HCT116 (cell line): ENCODE measurements around the gene YWHAQ. TPM values are rescaled to one million over a fixed set of nuclear protein-coding genes. Genes with fewer than 3 reads are reported as not detected.

ENCODE experiments used
- ATAC-seq: fragments of 200-7000 bp; cut with Tn5 transposase; 2 replicates; pipeline ENCODE4 v1.9.1; 2020; ENCODE audit warnings: mild to moderate bottlenecking, moderate library complexity
- BruUV-seq: library from RNA; stranded (reverse); fragments of 400-500 nt; replicated peaks from 2 replicates; lab custom pipeline; 2021; lab: Mats Ljungman, UMichigan
- CTCF ChIA-PET: fragments of 300-600 bp; sonication (Branson Sonifier 250); formaldehyde crosslinking; loops from one replicate; lab custom pipeline; 2021; ENCODE audit warnings: antibody characterized with exemption; lab: Charles Lee
- POLR2A ChIA-PET: fragments of 300-600, 350-600 bp; sonication (Branson Sonifier 250); formaldehyde crosslinking; loops from one replicate; lab custom pipeline; 2021; ENCODE audit warnings: antibody characterized with exemption; lab: Charles Lee
- RAD21 ChIA-PET, 2 experiments: fragments of 300-600 bp; sonication (Branson Sonifier 250); formaldehyde crosslinking; loops; one replicate each; lab custom pipeline; 2023; ENCODE audit warnings: low total read pairs in 2 of 2; ENCODE audit not compliant: uncharacterized antibody in 2 of 2, unreplicated experiment in 2 of 2, low non-redundant PET in 1 of 2; lab: Charles Lee
- DNase-seq: peaks from one replicate; pipeline ENCODE4 v3.0.0-alpha.2; 2010; ENCODE audit warnings: low read depth, low spot score
- H2AFZ ChIP-seq: fragments of 200-600 bp; shearing (Covaris generic), sonication (generic); 2 replicates; pipeline ENCODE4 v1.6.1; 2017; ENCODE audit warnings: low read depth, mixed run types, mixed read lengths, antibody characterized with exemption, low read length; ENCODE audit not compliant: poor library complexity, severe bottlenecking
- H3K27ac ChIP-seq: 2 replicates; pipeline ENCODE4 v1.5.1; 2012; ENCODE audit warnings: low read depth, low read length
- H3K27me3 ChIP-seq: fragments of 200-600 bp; sonication (generic); 2 replicates; pipeline ENCODE4 v1.6.1; 2016; ENCODE audit warnings: mixed run types, low read length, mixed read lengths; ENCODE audit not compliant: insufficient read depth
- H3K36me3 ChIP-seq, 2 experiments: fragments of 200-500 bp in 1 of 2; fragments of 200-600 bp in 1 of 2; sonication (Bioruptor generic) in 1 of 2; sonication (generic) in 1 of 2; 2 replicates each; pipeline versions ENCODE4 v1.5.1 to v1.6.1; 2014 to 2016; ENCODE audit warnings: low read length in 2 of 2, inconsistent platforms in 1 of 2, mixed read lengths in 1 of 2, mixed run types in 1 of 2; ENCODE audit not compliant: insufficient read depth in 2 of 2, control insufficient read depth in 1 of 2
- H3K4me1 ChIP-seq, 2 experiments: fragments of 200-600 bp in 1 of 2; sonication (generic) in 1 of 2; 2 replicates each; pipeline versions ENCODE4 v1.5.1 to v1.6.1; 2012 to 2017; ENCODE audit warnings: low read length in 2 of 2, inconsistent platforms in 1 of 2, mild to moderate bottlenecking in 1 of 2, mixed read lengths in 1 of 2, mixed run types in 1 of 2, moderate library complexity in 1 of 2; ENCODE audit not compliant: insufficient read depth in 2 of 2, control insufficient read depth in 1 of 2
- H3K4me2 ChIP-seq: fragments of 200-600 bp; sonication (generic); 2 replicates; pipeline ENCODE4 v1.6.1; 2017; ENCODE audit warnings: mixed run types, low read length, mixed read lengths
- H3K4me3 ChIP-seq, 2 experiments: fragments of 200-600 bp in 1 of 2; sonication (generic) in 1 of 2; replicated peaks in 1 of 2; 2 replicates each; pipeline ENCODE4 v1.5.1; 2011 to 2016; ENCODE audit warnings: low read length in 2 of 2, control low read depth in 1 of 2, low read depth in 1 of 2, mild to moderate bottlenecking in 1 of 2, mixed read lengths in 1 of 2, mixed run types in 1 of 2
- H3K79me2 ChIP-seq: fragments of 200-600 bp; sonication (generic); 2 replicates; pipeline ENCODE4 v1.6.1; 2017; ENCODE audit warnings: mild to moderate bottlenecking, mixed run types, low read length, moderate library complexity, mixed read lengths; ENCODE audit not compliant: insufficient read depth
- H3K9ac ChIP-seq: fragments of 200-600 bp; sonication (generic); 2 replicates; pipeline ENCODE4 v1.6.1; 2016; ENCODE audit warnings: low read length, mixed read lengths
- H3K9me2 ChIP-seq: fragments of 200-600 bp; sonication (generic), shearing (Covaris generic); 2 replicates; pipeline ENCODE4 v1.6.1; 2017; ENCODE audit warnings: mixed run types, mild to moderate bottlenecking, moderate library complexity; ENCODE audit not compliant: insufficient read depth
- H3K9me3 ChIP-seq, 2 experiments: fragments of 200-500 bp in 1 of 2; fragments of 200-600 bp in 1 of 2; sonication (Bioruptor generic) in 1 of 2; sonication (generic) in 1 of 2; 2 replicates each; pipeline ENCODE4 v1.6.1; 2014 to 2017; ENCODE audit warnings: low read length in 2 of 2, mixed read lengths in 2 of 2, inconsistent platforms in 1 of 2, low read depth in 1 of 2, mild to moderate bottlenecking in 1 of 2, mixed run types in 1 of 2, moderate library complexity in 1 of 2; ENCODE audit not compliant: control insufficient read depth in 1 of 2, insufficient read depth in 1 of 2
- H4K20me1 ChIP-seq: fragments of 200-600 bp; sonication (generic), shearing (Covaris generic); 2 replicates; pipeline ENCODE4 v1.6.1; 2017; ENCODE audit warnings: mixed run types, mild to moderate bottlenecking, moderate library complexity; ENCODE audit not compliant: insufficient read depth
- EGR1 ChIP-seq: IDR thresholded peaks from 2 replicates; pipeline ENCODE4 v1.6.1; 2012; ENCODE audit warnings: low read depth
- POLR2AphosphoS5 ChIP-seq: IDR thresholded peaks from 2 replicates; pipeline ENCODE4 v1.6.1; 2011; ENCODE audit warnings: mild to moderate bottlenecking, low read depth, low read length, moderate library complexity
- RAD21 ChIP-seq: IDR thresholded peaks from 2 replicates; pipeline ENCODE4 v1.6.1; 2012; ENCODE audit warnings: low read depth, mild to moderate bottlenecking
- SIN3A ChIP-seq: IDR thresholded peaks from 2 replicates; pipeline ENCODE4 v1.6.1; 2012; ENCODE audit warnings: low read depth
- TCF7L2 ChIP-seq: IDR thresholded peaks from 2 replicates; pipeline ENCODE4 v1.7.0; 2011; ENCODE audit warnings: borderline replicate concordance, inconsistent platforms; ENCODE audit not compliant: insufficient read depth, insufficient read length; ENCODE audit errors: extremely low read depth
- YY1 ChIP-seq: IDR thresholded peaks from 2 replicates; pipeline ENCODE4 v1.6.1; 2011; ENCODE audit warnings: low read length, low read depth, moderate library complexity, mild to moderate bottlenecking; ENCODE audit not compliant: insufficient replicate concordance; ENCODE audit errors: extremely low read depth
- ZFX ChIP-seq: fragments of 450-650 bp; IDR thresholded peaks from 2 replicates; pipeline ENCODE4 v1.6.1; 2017
- intact Hi-C: fragments of 100-400 bp; cut with micrococcal nuclease; formaldehyde crosslinking; loops from 2 replicates; pipeline ENCODE4 v1.10.0; 2022
- total RNA-seq: library from RNA; stranded (reverse); gene quantifications from one replicate; pipeline ENCODE4 v1.2.1, GENCODE V29; 2021; ENCODE audit not compliant: unreplicated experiment
- TF ChIP-seq, protein P1 (sequence below): IDR thresholded peaks from 2 replicates; pipeline ENCODE4 v1.6.1; 2012

YWHAQ gene
- total RNA-seq, 1 experiment from 2014 or later = 365 TPM

DNA sequence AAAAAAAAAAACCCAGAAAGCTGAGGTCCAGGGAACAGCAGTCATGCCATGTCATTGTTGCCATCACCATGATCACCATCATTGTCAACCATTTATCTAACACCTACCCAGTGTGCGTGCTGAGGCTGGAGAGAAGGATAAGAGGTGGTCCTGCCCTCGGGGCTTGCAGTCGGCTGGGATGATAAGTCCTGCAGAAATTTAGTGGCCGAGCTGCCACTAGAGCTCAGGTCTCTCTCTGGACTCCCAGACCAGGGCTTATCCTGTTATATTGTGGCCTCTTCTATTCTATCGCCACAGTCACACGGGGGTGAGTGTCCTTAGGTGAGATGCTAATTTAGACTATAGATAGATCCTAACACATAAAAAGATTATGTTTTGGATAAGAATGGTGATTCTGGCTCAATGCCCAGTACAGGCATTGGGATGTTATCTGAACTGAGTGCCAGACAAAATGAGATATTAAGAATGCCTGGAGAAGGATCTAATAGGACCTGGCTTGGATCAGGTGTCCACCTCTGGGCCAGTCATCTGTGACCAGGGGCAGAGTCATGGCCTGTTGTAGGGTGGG lies 43.2 kb upstream of the YWHAQ start:
- no peaks in the 10 kb centered on the region for H3K27me3 ChIP-seq
- no peaks in the 10 kb centered on the region for H3K36me3 ChIP-seq
- ChIA-PET CTCF (no interaction called here), POLR2A (interaction anchor here (0.5 kb wide), 1 partner anchor 508 kb away, joined by 3 read pairs; no protein-coding TSS in a partner anchor), RAD21 (no interaction called here)
- no TSS peak for BruUV-seq
- intact Hi-C loops = no loop called here
- no peaks in the 10 kb centered on the region for H3K9me3 ChIP-seq
- no peak overlapping the region for H3K4me3 ChIP-seq
- H3K9me2 ChIP-seq = no peaks in the 10 kb centered on the region
- no peaks in the 10 kb centered on the region for H3K79me2 ChIP-seq
- DNase-seq (no peak), ATAC-seq (no peak)
- H3K4me2 ChIP-seq = no peak overlapping the region
- H2AFZ ChIP-seq = no peak overlapping the region
- no peak overlapping the region for H3K27ac ChIP-seq
- TF ChIP-seq EGR1 (no peak), YY1 (no peak), SIN3A (no peak), RAD21 (no peak)
- TF ChIP-seq, protein P1, sequence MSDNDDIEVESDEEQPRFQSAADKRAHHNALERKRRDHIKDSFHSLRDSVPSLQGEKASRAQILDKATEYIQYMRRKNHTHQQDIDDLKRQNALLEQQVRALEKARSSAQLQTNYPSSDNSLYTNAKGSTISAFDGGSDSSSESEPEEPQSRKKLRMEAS = no peak
- H4K20me1 ChIP-seq = no peaks in the 10 kb centered on the region
- no peak overlapping the region for H3K9ac ChIP-seq
- peaks cover 0 to 12% of the 10 kb centered on the region in 2 experiments; a peak in 2 of 4 replicates for H3K4me1 ChIP-seq

GRCh38 chr2:9668687-9669345 lies 38.0 kb upstream of the YWHAQ start:
- ChIA-PET CTCF (no interaction called here), RAD21 (no interaction called here), POLR2A (no interaction called here)
- TF ChIP-seq POLR2AphosphoS5 (no peak), ZFX (no peak), TCF7L2 (no peak)
- no peak overlapping the region for H3K4me2 ChIP-seq
- H4K20me1 ChIP-seq = no peaks in the 10 kb centered on the region
- no peak overlapping the region for H2AFZ ChIP-seq
- BruUV-seq = no TSS peak
- H3K9ac ChIP-seq = no peak overlapping the region
- H3K79me2 ChIP-seq = no peaks in the 10 kb centered on the region
- peaks cover 0 to 8% of the 10 kb centered on the region in 2 experiments; a peak in 2 of 4 replicates for H3K4me1 ChIP-seq
- ATAC-seq (no peak), DNase-seq (no peak)
- no peaks in the 10 kb centered on the region for H3K9me2 ChIP-seq
- no peak overlapping the region for H3K27ac ChIP-seq
- no peaks in the 10 kb centered on the region for H3K27me3 ChIP-seq
- no peaks in the 10 kb centered on the region for H3K36me3 ChIP-seq
- H3K4me3 ChIP-seq = no peak overlapping the region
- intact Hi-C loops = no loop called here
- H3K9me3 ChIP-seq = no peaks in the 10 kb centered on the region
